T-cell (primary cell): ENCODE measurements around the gene UNC79. TPM values are rescaled to one million over a fixed set of nuclear protein-coding genes. Genes with fewer than 3 reads are reported as not detected.

Experiments
- ATAC-seq, 4 experiments: fragments of 200-7000 bp in 3 of 4; fragments of 150-1000 bp in 1 of 4; cut with Tn5 transposase; replicated peaks in 1 of 4; 1 replicate in 3 of 4; 2 replicates in 1 of 4; pipeline ENCODE4 v1.10.0; 2021; ENCODE audit warnings: moderate library complexity in 3 of 4, mild to moderate bottlenecking in 2 of 4, moderate number of reproducible peaks in 1 of 4
- CTCF ChIA-PET, 2 donors: fragments of 300-600 bp; sonication (Branson Sonifier 250); formaldehyde crosslinking; loops; one replicate each; lab custom pipeline; 2022; ENCODE audit warnings: antibody characterized with exemption in 2 of 2; lab: Charles Lee
- POLR2A ChIA-PET, 2 donors: fragments of 300-600 bp; sonication (Branson Sonifier 250); formaldehyde crosslinking; loops; one replicate each; lab custom pipeline; 2022; ENCODE audit warnings: antibody characterized with exemption in 2 of 2; lab: Charles Lee
- DNase-seq, 35 experiments: peaks; one replicate each; pipeline versions ENCODE4 v3.0.0 to v3.0.0-alpha.2; 2013 to 2023
- H3K27ac ChIP-seq: one replicate; pipeline ENCODE4 v1.5.1; 2013; ENCODE audit warnings: low read length
- H3K27me3 ChIP-seq, 2 experiments: replicated peaks in 1 of 2; 1 replicate in 1 of 2; 2 replicates in 1 of 2; pipeline versions ENCODE4 v1.6.1 to v1.7.0; 2013; ENCODE audit warnings: low read length in 1 of 2, mixed read lengths in 1 of 2; ENCODE audit not compliant: control insufficient read depth in 2 of 2, insufficient read depth in 2 of 2; ENCODE audit errors: extremely low read depth in 1 of 2
- H3K36me3 ChIP-seq, 2 donors: 1 replicate in 1 of 2; 2 replicates in 1 of 2; pipeline versions ENCODE4 v1.6.1 to v1.7.0; 2013; ENCODE audit warnings: low read length in 1 of 2; ENCODE audit not compliant: control insufficient read depth in 2 of 2, insufficient read depth in 1 of 2; ENCODE audit errors: extremely low read depth in 1 of 2
- H3K4me1 ChIP-seq, 2 experiments: 1 replicate in 1 of 2; 2 replicates in 1 of 2; pipeline versions ENCODE4 v1.6.1 to v1.7.0; 2013; ENCODE audit warnings: low read length in 2 of 2, mixed read lengths in 1 of 2; ENCODE audit not compliant: insufficient read depth in 2 of 2, control insufficient read depth in 1 of 2; ENCODE audit errors: extremely low read depth in 1 of 2
- H3K4me3 ChIP-seq, 2 donors: 1 replicate in 1 of 2; 2 replicates in 1 of 2; pipeline versions ENCODE4 v1.5.1 to v1.7.0; 2013; ENCODE audit warnings: mild to moderate bottlenecking in 2 of 2, low read length in 1 of 2, moderate library complexity in 1 of 2; ENCODE audit not compliant: control insufficient read depth in 1 of 2; ENCODE audit errors: extremely low read depth in 1 of 2
- H3K9me3 ChIP-seq: 2 replicates; pipeline ENCODE4 v1.7.0; 2013
- H3K27ac Mint-ChIP-seq, 2 donors: one replicate each; pipeline ENCODE4 v1.8.0; 2020 to 2021; ENCODE audit warnings: mild to moderate bottlenecking in 2 of 2, mixed read lengths in 2 of 2
- H3K27me3 Mint-ChIP-seq, 2 donors: one replicate each; pipeline ENCODE4 v1.8.0; 2021 to 2022; ENCODE audit warnings: mixed read lengths in 2 of 2
- H3K36me3 Mint-ChIP-seq: one replicate; pipeline ENCODE4 v1.8.0; 2021; ENCODE audit warnings: mixed read lengths
- H3K4me1 Mint-ChIP-seq, 3 donors: one replicate each; pipeline ENCODE4 v1.8.0; 2020 to 2022; ENCODE audit warnings: mixed read lengths in 3 of 3, mild to moderate bottlenecking in 1 of 3
- H3K4me3 Mint-ChIP-seq, 3 donors: one replicate each; pipeline ENCODE4 v1.8.0; 2020 to 2022; ENCODE audit warnings: mild to moderate bottlenecking in 3 of 3, mixed read lengths in 3 of 3, moderate library complexity in 3 of 3
- H3K9me3 Mint-ChIP-seq, 3 donors: one replicate each; pipeline ENCODE4 v1.8.0; 2020 to 2022; ENCODE audit warnings: mixed read lengths in 3 of 3
- WGBS: methylation state at CpG from one replicate; pipeline ENCODE4 v1.1.5; 2013; ENCODE audit warnings: missing lambda C conversion rate; ENCODE audit not compliant: insufficient coverage; 5-methylcytosine and 5-hydroxymethylcytosine counted together
- total RNA-seq, 35 experiments: library from RNA in 6 of 35; stranded (reverse) in 6 of 35; fragments of 120-200 nt in 1 of 35; gene quantifications; one replicate each; pipeline versions ENCODE4 v1.2.1 to v1.2.4 and lab custom pipeline; 2013 to 2026

UNC79 gene
- total RNA-seq, 5 donors from 2014 or later (not counting 1 experiment from before 2014, with no cell fraction given), result 0.06 to 0.07 TPM; not detected in 3

GRCh38 chr14:93731753-93732152 is 301.0 kb downstream of the UNC79 start:
- POLR2A ChIA-PET, result no interaction called here
- H3K27ac Mint-ChIP-seq, result no peak overlapping the region
- peaks cover 2 to 5% of the 10 kb centered on the region in 2 donors for H3K27me3 Mint-ChIP-seq
- Histone ChIP-seq H3K36me3 (no peaks in the 10 kb centered on the region), H3K27me3 (peaks cover 0 to 2% of the 10 kb centered on the region in 2 experiments), H3K4me3 (no peak overlapping the region), H3K9me3 (no peaks in the 10 kb centered on the region), H3K4me1 (no peaks in the 10 kb centered on the region), H3K27ac (no peak overlapping the region)
- ATAC-seq (no peak), DNase-seq (no peak)
- CTCF ChIA-PET, result interaction anchor here in 1 of 2 donors (1.0 kb wide), 1 partner anchor 14 kb away, joined by 3 read pairs; no protein-coding TSS in a partner anchor
- no peaks in the 10 kb centered on the region for H3K9me3 Mint-ChIP-seq
- WGBS, result 26% methylated on average over 5 of the region's 7 CpGs
- no peaks in the 10 kb centered on the region for H3K4me1 Mint-ChIP-seq
- H3K36me3 Mint-ChIP-seq, result no peaks in the 10 kb centered on the region
- H3K4me3 Mint-ChIP-seq, result no peak overlapping the region

- H3K27me3 ChIP-seq, result peaks cover 0 to 3% of the 10 kb centered on the region in 2 experiments
- no peaks in the 10 kb centered on the region for H3K36me3 Mint-ChIP-seq
- H3K27ac Mint-ChIP-seq, result no peak overlapping the region
- H3K27ac ChIP-seq, result no peak overlapping the region
- H3K9me3 ChIP-seq, result no peaks in the 10 kb centered on the region
- DNase-seq (no peak), ATAC-seq (no peak)
- ChIA-PET CTCF (interaction anchor here in 1 of 2 donors (1.0 kb wide), 1 partner anchor 15 kb away, joined by 3 read pairs; no protein-coding TSS in a partner anchor), POLR2A (no interaction called here)
- no peaks in the 10 kb centered on the region for H3K4me1 Mint-ChIP-seq
- no peaks in the 10 kb centered on the region for H3K36me3 ChIP-seq
- H3K4me3 ChIP-seq, result no peak overlapping the region
- no peaks in the 10 kb centered on the region for H3K9me3 Mint-ChIP-seq
- no peaks in the 10 kb centered on the region for H3K4me1 ChIP-seq
- peaks cover 6 to 8% of the 10 kb centered on the region in 2 donors for H3K27me3 Mint-ChIP-seq
- no peak overlapping the region for H3K4me3 Mint-ChIP-seq
- 82% methylated on average over 10 of the region's 10 CpGs for WGBS
Observed at GRCh38 chr14:93732524-93732923, 301.8 kb downstream of the UNC79 start.

GRCh38 chr14:93733231-93733630 is 302.5 kb downstream of the UNC79 start:
- Mint-ChIP-seq H3K9me3 (no peaks in the 10 kb centered on the region), H3K27me3 (peaks cover 7 to 12% of the 10 kb centered on the region in 2 donors), H3K36me3 (no peaks in the 10 kb centered on the region), H3K4me3 (no peak overlapping the region), H3K4me1 (no peaks in the 10 kb centered on the region), H3K27ac (no peak overlapping the region)
- peaks cover 0 to 4% of the 10 kb centered on the region in 2 experiments for H3K27me3 ChIP-seq
- no peaks in the 10 kb centered on the region for H3K4me1 ChIP-seq
- no peaks in the 10 kb centered on the region for H3K36me3 ChIP-seq
- H3K4me3 ChIP-seq, result no peak overlapping the region
- H3K27ac ChIP-seq, result no peak overlapping the region
- H3K9me3 ChIP-seq, result no peaks in the 10 kb centered on the region
- DNase-seq (no peak), ATAC-seq (no peak)
- CTCF ChIA-PET, result no interaction called here
- POLR2A ChIA-PET, result no interaction called here
- WGBS, result 81% methylated on average over 9 of the region's 11 CpGs

GRCh38 chr14:93733631-93734030 is 302.9 kb downstream of the UNC79 start:
- WGBS, result 92% methylated on average over 2 of the region's 6 CpGs
- CTCF ChIA-PET, result no interaction called here

GRCh38 chr14:93734086-93734822 is 303.5 kb downstream of the UNC79 start:
- H3K27me3 Mint-ChIP-seq, result peaks cover 8 to 14% of the 10 kb centered on the region in 2 donors
- H3K4me1 ChIP-seq, result no peaks in the 10 kb centered on the region
- H3K36me3 Mint-ChIP-seq, result no peaks in the 10 kb centered on the region
- H3K27me3 ChIP-seq, result peaks cover 0 to 4% of the 10 kb centered on the region in 2 experiments
- 79% methylated on average over 23 of the region's 25 CpGs for WGBS
- H3K4me3 ChIP-seq, result no peak overlapping the region
- H3K4me3 Mint-ChIP-seq, result no peak overlapping the region
- ATAC-seq (no peak), DNase-seq (no peak)
- ChIA-PET CTCF (no interaction called here), POLR2A (no interaction called here)
- no peaks in the 10 kb centered on the region for H3K4me1 Mint-ChIP-seq
- H3K9me3 Mint-ChIP-seq, result no peaks in the 10 kb centered on the region
- no peak overlapping the region for H3K27ac Mint-ChIP-seq
- no peaks in the 10 kb centered on the region for H3K9me3 ChIP-seq
- no peak overlapping the region for H3K27ac ChIP-seq
- no peaks in the 10 kb centered on the region for H3K36me3 ChIP-seq

More at GRCh38 chr14:93733631-93734030, 302.9 kb downstream of the UNC79 start:
- Mint-ChIP-seq H3K4me1 (no peaks in the 10 kb centered on the region), H3K27me3 (peaks cover 8 to 14% of the 10 kb centered on the region in 2 donors), H3K27ac (no peak overlapping the region), H3K4me3 (no peak overlapping the region), H3K9me3 (no peaks in the 10 kb centered on the region), H3K36me3 (no peaks in the 10 kb centered on the region)
- no peak for DNase-seq
- no peaks in the 10 kb centered on the region for H3K4me1 ChIP-seq
- ATAC-seq, result no peak
- POLR2A ChIA-PET, result no interaction called here
- H3K4me3 ChIP-seq, result no peak overlapping the region
- no peaks in the 10 kb centered on the region for H3K36me3 ChIP-seq
- no peak overlapping the region for H3K27ac ChIP-seq
- H3K27me3 ChIP-seq, result peaks cover 0 to 4% of the 10 kb centered on the region in 2 experiments
- no peaks in the 10 kb centered on the region for H3K9me3 ChIP-seq

GRCh38 chr14:93735206-93735605 is 304.5 kb downstream of the UNC79 start:
- ATAC-seq, result no peak
- Histone ChIP-seq H3K9me3 (no peaks in the 10 kb centered on the region), H3K27ac (no peak overlapping the region), H3K27me3 (peaks cover 0 to 4% of the 10 kb centered on the region in 2 experiments), H3K4me3 (no peak overlapping the region), H3K36me3 (no peaks in the 10 kb centered on the region), H3K4me1 (no peaks in the 10 kb centered on the region)
- no peak overlapping the region for H3K27ac Mint-ChIP-seq
- WGBS, result 94% methylated on average over 11 of the region's 12 CpGs
- no peak overlapping the region for H3K4me3 Mint-ChIP-seq
- no peaks in the 10 kb centered on the region for H3K9me3 Mint-ChIP-seq
- peaks cover 8 to 14% of the 10 kb centered on the region in 2 donors for H3K27me3 Mint-ChIP-seq
- no peaks in the 10 kb centered on the region for H3K4me1 Mint-ChIP-seq
- no peak for DNase-seq
- POLR2A ChIA-PET, result interaction anchor here in 1 of 2 donors (0.7 kb wide), 1 partner anchor 11 kb away, joined by 4 read pairs; no protein-coding TSS in a partner anchor
- CTCF ChIA-PET, result no interaction called here
- H3K36me3 Mint-ChIP-seq, result no peaks in the 10 kb centered on the region
